ENCODE measurements around the gene POLD2. TPM values are rescaled to one million over a fixed set of nuclear protein-coding genes. Genes with fewer than 3 reads are reported as not detected.

Gene POLD2
- total and polyA plus RNA-seq, 2 of the 8 experiments (the other 6 are each of a cell fraction or from before 2014, with no cell fraction given) = 148 to 214 TPM

- POLR2A ChIA-PET (ENCODE audit: partially characterized antibody) = interaction anchor here (0.6 kb wide), 1 partner anchor 9 kb away, joined by 4 read pairs; no protein-coding TSS in a partner anchor
- FAIRE-seq = no peak
- no peaks in the 10 kb centered on the region for H3K79me2 ChIP-seq (ENCODE audit: control insufficient read depth in 1 of 2, insufficient read depth in 2 of 2, low read length in 2 of 2)
- no peak for TF ChIP-seq FOSL1 (IDR thresholded peaks at IDR 0.05; ENCODE audit: insufficient read depth, low read depth, low read length)
- no peak for TF ChIP-seq ATF3 (IDR thresholded peaks at IDR 0.05; ENCODE audit: insufficient read depth, low read depth, low read length)
- no peak for TF ChIP-seq JUN (IDR thresholded peaks at IDR 0.05; ENCODE audit: low read depth, low read length)
- no peak for TF ChIP-seq NRF1 (IDR thresholded peaks at IDR 0.05; ENCODE audit: low read depth, low read length)
- no peak for TF ChIP-seq SAP30 (IDR thresholded peaks at IDR 0.05; ENCODE audit: insufficient read depth, insufficient replicate concordance, low read length)
- no peak for TF ChIP-seq TAF7 (optimal IDR thresholded peaks at IDR 0.05; ENCODE audit: borderline replicate concordance, low read depth, low read length)
- TF ChIP-seq RFX5 (IDR thresholded peaks at IDR 0.05; ENCODE audit: borderline replicate concordance, low read depth, low read length) = no peak
- TF ChIP-seq BRCA1 (IDR thresholded peaks at IDR 0.05; ENCODE audit: low read depth, low read length) = no peak
- TF ChIP-seq RBBP5 (IDR thresholded peaks at IDR 0.05; ENCODE audit: borderline replicate concordance, low read depth, low read length) = no peak
- no peak for TF ChIP-seq POLR2AphosphoS5 (IDR thresholded peaks at IDR 0.05; ENCODE audit: low read depth, low read length)
- TF ChIP-seq MAFK (IDR thresholded peaks at IDR 0.05; ENCODE audit: low read depth, low read length) = no peak
- no peak for TF ChIP-seq PHF8 (conservative IDR thresholded peaks at IDR 0.05; ENCODE audit: low read depth, low read length)
- no peak for TF ChIP-seq BACH1 (IDR thresholded peaks at IDR 0.05; ENCODE audit: low read length)
- no peak for TF ChIP-seq EZH2 (IDR thresholded peaks at IDR 0.05; ENCODE audit: low read depth, low read length, severe bottlenecking)
Measured at GRCh38 chr7:44154703-44155102, 31.4 kb upstream of the POLD2 start.

More at GRCh38 chr7:44154703-44155102, 31.4 kb upstream of the POLD2 start:
- Histone ChIP-seq H3K4me1 (replicated peaks in 1 of 4; ENCODE audit: control insufficient read depth in 3 of 4, insufficient read depth in 4 of 4, low read length in 3 of 4) (no peaks in the 10 kb centered on the region), H2AK5ac (ENCODE audit: low read depth, low read length) (no peak overlapping the region), H3K14ac (ENCODE audit: insufficient read length) (no peak overlapping the region), H3K18ac (ENCODE audit: extremely low read depth, low read length) (no peak overlapping the region), H3K23me2 (ENCODE audit: low read depth, low read length) (no peaks in the 10 kb centered on the region), H3K4me3 (ENCODE audit: extremely low read depth in 1 of 4, insufficient read depth in 2 of 4, low read depth in 3 of 4, low read length in 4 of 4) (no peak overlapping the region), H3K79me1 (ENCODE audit: low read depth, low read length) (no peaks in the 10 kb centered on the region), H3K9me3 (ENCODE audit: insufficient read depth in 2 of 2, low read depth in 1 of 2, low read length in 1 of 2) (no peaks in the 10 kb centered on the region), H4K8ac (ENCODE audit: extremely low read depth, insufficient read depth, low read length) (no peak overlapping the region), H2BK20ac (ENCODE audit: low read length) (no peak overlapping the region), H2BK12ac (ENCODE audit: low read depth, low read length) (no peak overlapping the region), H3K9ac (replicated peaks in 1 of 4; ENCODE audit: extremely low read depth in 1 of 4, low read depth in 3 of 4, low read length in 3 of 4) (no peak overlapping the region), H3K27me3 (replicated peaks in 1 of 4; ENCODE audit: control insufficient read depth in 3 of 4, extremely low read depth in 1 of 4, insufficient read depth in 3 of 4, low read length in 3 of 4) (no peaks in the 10 kb centered on the region; a peak in 2 of 7 replicates), H4K20me1 (replicated peaks in 1 of 2; ENCODE audit: control insufficient read depth in 1 of 2, insufficient read depth in 2 of 2, low read length in 2 of 2) (no peaks in the 10 kb centered on the region), H3K23ac (ENCODE audit: insufficient read length) (no peak overlapping the region), H4K5ac (ENCODE audit: insufficient read length, low read depth, low read length) (no peak overlapping the region), H3K4me2 (ENCODE audit: insufficient read depth in 1 of 2, low read depth in 2 of 2, low read length in 2 of 2) (no peak overlapping the region), H2BK15ac (ENCODE audit: low read length) (no peak overlapping the region), H3K27ac (ENCODE audit: low read depth, low read length) (no peak overlapping the region), H2AFZ (ENCODE audit: low read length) (no peak overlapping the region), H2BK5ac (ENCODE audit: low read depth, low read length) (no peak overlapping the region), H4K91ac (replicated peaks; ENCODE audit: insufficient read length, low read length) (no peak overlapping the region), H3K36me3 (ENCODE audit: control insufficient read depth in 2 of 4, insufficient read depth in 4 of 4, low read length in 3 of 4) (no peaks in the 10 kb centered on the region), H3K4ac (replicated peaks; ENCODE audit: insufficient read length, low read depth, low read length) (no peak overlapping the region), H3K56ac (replicated peaks; ENCODE audit: insufficient read length, low read depth, low read length) (no peak overlapping the region), H2BK120ac (replicated peaks; ENCODE audit: low read depth, low read length) (no peak overlapping the region)
- WGBS, 2 experiments (ENCODE audit: extremely low coverage in 1 of 2, insufficient coverage in 1 of 2, insufficient read length in 1 of 2, insufficient replicate concordance in 2 of 2, low coverage in 1 of 2, low lambda C conversion rate in 2 of 2, missing lambda C conversion rate in 1 of 2) = 84% methylated on average over 3 of the region's 3 CpGs; no CpG with 5 or more reads in 1 of the 2 experiments
- DNase-seq (ENCODE audit: low read depth in 1 of 2, low spot score in 2 of 2) = no peak
- CTCF ChIA-PET (ENCODE audit: partially characterized antibody) = interaction anchor here (1.0 to 6.1 kb wide), 8 partner anchors 9 to 53 kb away, joined by 3 to 46 read pairs (median 6); no protein-coding TSS in a partner anchor

All from H1 (cell line).